SJSA1 (cell line): ENCODE data around the gene GZMB. TPM values are rescaled to one million over a fixed set of nuclear protein-coding genes. Genes with fewer than 3 reads are reported as not detected.
"Not testable (repeated sequence)": the region's sequence is repeated elsewhere in the genome, so short reads cannot be mapped to it uniquely, and the experiment has no call there.

Experiments
- DNase-seq, 2 experiments: peaks; one replicate each; pipeline ENCODE4 v3.0.0-alpha.2; 2015 to 2020; ENCODE audit warnings: low spot score in 2 of 2, low read depth in 1 of 2
- H3K27ac ChIP-seq: fragments of 250-450 bp; sonication (Bioruptor Pico); 2 replicates; pipeline ENCODE4 v1.5.1; 2020; ENCODE audit warnings: mild to moderate bottlenecking, moderate library complexity
- H3K27me3 ChIP-seq: fragments of 250-450 bp; sonication (Bioruptor Pico); replicated peaks from 2 replicates; pipeline ENCODE4 v1.5.1; 2020; ENCODE audit warnings: mild to moderate bottlenecking, moderate library complexity
- H3K36me3 ChIP-seq: fragments of 250-450 bp; sonication (Bioruptor Pico); 2 replicates; pipeline ENCODE4 v1.5.1; 2020; ENCODE audit warnings: mild to moderate bottlenecking
- H3K4me1 ChIP-seq: fragments of 250-450 bp; sonication (Bioruptor Pico); replicated peaks from 2 replicates; pipeline ENCODE4 v1.6.1; 2021; ENCODE audit warnings: mild to moderate bottlenecking
- H3K4me3 ChIP-seq: fragments of 250-450 bp; sonication (Bioruptor Pico); 2 replicates; pipeline ENCODE4 v1.5.1; 2020; ENCODE audit warnings: mild to moderate bottlenecking
- H3K9me3 ChIP-seq: fragments of 250-450 bp; sonication (Bioruptor Pico); replicated peaks from 2 replicates; pipeline ENCODE4 v1.5.1; 2020; ENCODE audit warnings: mild to moderate bottlenecking
- total RNA-seq: library from RNA; depleted of rRNA; stranded (reverse); fragments of >200 nt; shearing (Covaris generic); gene quantifications from 2 replicates; pipeline ENCODE4 v1.2.3, GENCODE V29; 2014; rRNA removed

Gene GZMB
- total RNA-seq, 1 experiment from 2014 or later: 0.26 TPM

DNA sequence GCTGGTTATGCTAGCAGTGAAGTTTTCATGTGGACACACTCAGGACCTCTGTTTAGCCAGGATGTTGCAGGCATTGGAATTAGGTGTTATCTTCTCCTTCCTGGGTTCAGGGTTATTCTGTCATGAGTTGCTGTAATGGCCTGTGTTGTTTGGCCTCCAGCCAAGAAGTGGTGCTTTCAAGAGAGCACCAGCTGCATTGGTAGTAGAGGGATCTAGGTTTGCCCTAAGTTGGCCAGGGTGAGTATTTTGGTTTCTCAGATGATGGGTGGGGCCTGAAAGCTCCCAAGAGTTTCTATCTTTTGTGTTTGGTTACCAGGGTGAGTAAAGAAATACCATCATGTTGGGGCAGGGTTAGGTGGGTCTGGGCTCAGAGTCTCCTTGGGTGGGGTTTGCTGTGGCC lies 21.8 kb downstream of the GZMB start:
- Histone ChIP-seq H3K4me3 (no peak overlapping the region), H3K4me1 (no peaks in the 10 kb centered on the region), H3K27ac (no peak overlapping the region), H3K9me3 (no peaks in the 10 kb centered on the region), H3K36me3 (no peaks in the 10 kb centered on the region), H3K27me3 (no peaks in the 10 kb centered on the region)
- no peak for DNase-seq

- H3K9me3 ChIP-seq: no peaks in the 10 kb centered on the region
- no peak for DNase-seq
- H3K27ac ChIP-seq: no peak within 1 kb of the TSS
- no peaks in the 10 kb centered on the region for H3K27me3 ChIP-seq
- H3K4me1 ChIP-seq: no peaks in the 10 kb centered on the region
- H3K36me3 ChIP-seq: no peaks in the 10 kb centered on the region
- H3K4me3 ChIP-seq: no peak within 1 kb of the TSS
These were observed 24.2 kb downstream of the GZMB start, which contains the start of gene GZMH for GRCh38 chr14:24609655-24610344. TSS of gene GZMH (minus strand) at chr14:24609685. CDS start at chr14:24609613, 72 bp downstream.

GRCh38 chr14:24607635-24608514 lies 26.1 kb downstream of the GZMB start:
- no peak overlapping the region for H3K27ac ChIP-seq
- no peak overlapping the region for H3K4me3 ChIP-seq
- no peak for DNase-seq
- H3K9me3 ChIP-seq: no peaks in the 10 kb centered on the region
- no peaks in the 10 kb centered on the region for H3K27me3 ChIP-seq
- H3K4me1 ChIP-seq: no peaks in the 10 kb centered on the region
- H3K36me3 ChIP-seq: no peaks in the 10 kb centered on the region

GRCh38 chr14:24607081-24607480 lies 26.9 kb downstream of the GZMB start:
- Histone ChIP-seq H3K36me3 (no peaks in the 10 kb centered on the region), H3K4me3 (no peak overlapping the region), H3K4me1 (no peaks in the 10 kb centered on the region), H3K27me3 (no peaks in the 10 kb centered on the region), H3K9me3 (no peaks in the 10 kb centered on the region), H3K27ac (no peak overlapping the region)
- no peak for DNase-seq

DNA sequence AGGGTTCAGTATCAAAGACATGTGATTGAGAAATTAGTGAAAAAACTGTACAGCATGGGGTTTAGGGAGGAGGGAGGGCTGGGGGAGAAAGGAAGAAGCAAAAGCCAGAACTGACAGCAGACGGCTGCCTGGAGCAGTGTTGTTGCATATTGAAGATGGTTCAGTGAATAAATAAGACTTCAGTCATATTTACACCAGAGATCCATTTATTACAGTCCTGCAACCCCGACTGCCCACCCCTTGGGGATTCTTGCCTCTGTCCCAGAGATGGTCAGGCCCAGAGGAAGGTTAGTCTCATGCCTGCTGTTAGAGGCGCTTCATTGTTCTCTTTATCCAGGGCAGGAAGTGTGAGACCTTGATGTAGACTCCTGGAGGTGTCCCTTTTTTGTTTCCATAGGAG lies 27.7 kb downstream of the GZMB start:
- no peaks in the 10 kb centered on the region for H3K9me3 ChIP-seq
- H3K36me3 ChIP-seq: no peaks in the 10 kb centered on the region
- no peak overlapping the region for H3K27ac ChIP-seq
- no peak overlapping the region for H3K4me3 ChIP-seq
- H3K4me1 ChIP-seq: no peaks in the 10 kb centered on the region
- no peak for DNase-seq
- H3K27me3 ChIP-seq: no peaks in the 10 kb centered on the region

- Histone ChIP-seq H3K27me3 (no peaks in the 10 kb centered on the region), H3K4me1 (no peaks in the 10 kb centered on the region), H3K27ac (no peak overlapping the region), H3K36me3 (no peaks in the 10 kb centered on the region), H3K9me3 (no peaks in the 10 kb centered on the region), H3K4me3 (no peak overlapping the region)
- peak in 1 of 2 experiments; percentile 18 for DNase-seq
These were observed 28.4 kb downstream of the GZMB start for GRCh38 chr14:24605435-24606190.

- no peaks in the 10 kb centered on the region for H3K9me3 ChIP-seq
- H3K27ac ChIP-seq: no peak overlapping the region
- H3K27me3 ChIP-seq: no peaks in the 10 kb centered on the region
- no peaks in the 10 kb centered on the region for H3K4me1 ChIP-seq
- H3K4me3 ChIP-seq: no peak overlapping the region
- no peak for DNase-seq
- no peaks in the 10 kb centered on the region for H3K36me3 ChIP-seq
These were observed 36.6 kb downstream of the GZMB start for GRCh38 chr14:24597403-24597802.

DNA sequence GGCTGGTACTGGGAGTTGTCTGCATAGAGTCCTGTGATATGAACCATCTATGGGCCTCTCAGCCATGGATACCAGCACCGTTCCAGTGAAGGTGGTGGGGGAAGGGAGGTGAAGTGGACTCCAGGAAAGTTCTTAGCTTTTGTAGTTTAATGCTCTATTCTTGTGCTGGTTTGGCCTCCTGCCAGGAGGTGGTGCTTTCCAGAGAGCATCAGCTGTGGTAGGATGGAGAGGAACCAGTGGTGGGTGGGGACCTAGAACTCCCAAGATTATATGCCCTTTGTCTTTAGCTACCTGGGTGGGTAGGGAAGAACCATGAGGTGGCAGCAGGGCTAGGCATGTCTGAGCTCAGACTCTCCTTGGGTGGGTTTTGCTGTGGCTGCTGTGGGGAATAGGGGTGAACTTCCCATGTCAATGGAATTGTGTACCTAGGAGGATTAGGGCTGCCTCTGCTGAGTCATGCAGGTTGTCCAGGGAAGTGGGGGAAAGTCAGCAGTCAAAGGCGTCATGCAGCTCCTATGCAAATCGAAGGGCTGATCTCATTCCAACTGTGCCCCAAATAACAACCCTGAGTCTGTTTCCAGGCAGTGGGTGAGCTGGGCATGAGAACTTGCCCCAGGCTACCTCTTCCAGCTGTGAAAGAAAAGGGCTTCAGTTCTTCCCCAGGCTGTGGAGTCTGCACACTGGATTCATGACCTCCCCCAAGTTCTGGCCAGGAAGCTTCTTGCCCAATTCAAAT lies 38.7 kb downstream of the GZMB start:
- no peak overlapping the region for H3K27ac ChIP-seq

GRCh38 chr14:24591004-24591403 lies 43.0 kb downstream of the GZMB start:
- not testable (repeated sequence) for DNase-seq, H3K9me3 ChIP-seq, H3K4me1 ChIP-seq, H3K27me3 ChIP-seq, H3K27ac ChIP-seq, H3K4me3 ChIP-seq, H3K36me3 ChIP-seq

More for the DNA sequence above, 38.7 kb downstream of the GZMB start:
- DNase-seq: no peak
- Histone ChIP-seq H3K9me3 (no peaks in the 10 kb centered on the region), H3K27me3 (no peaks in the 10 kb centered on the region), H3K36me3 (no peaks in the 10 kb centered on the region), H3K4me1 (no peaks in the 10 kb centered on the region), H3K4me3 (no peak overlapping the region)

DNA sequence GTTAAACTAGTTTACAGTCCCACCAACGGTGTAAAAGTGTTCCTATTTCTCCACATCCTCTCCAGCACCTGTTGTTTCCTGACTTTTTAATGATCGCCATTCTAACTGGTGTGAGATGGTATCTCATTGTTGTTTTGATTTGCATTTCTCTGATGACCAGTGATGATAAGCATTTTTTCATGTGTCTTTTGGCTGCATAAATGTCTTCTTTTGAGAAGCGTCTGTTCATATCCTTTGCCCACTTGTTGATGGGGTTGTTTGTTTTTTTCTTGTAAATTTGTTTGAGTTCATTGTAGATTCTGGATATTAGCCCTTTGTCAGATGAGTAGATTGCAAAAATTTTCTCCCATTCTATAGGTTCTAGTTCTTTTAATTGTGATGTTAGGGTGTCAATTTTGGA lies 49.6 kb downstream of the GZMB start:
- not testable (repeated sequence) for H3K9me3 ChIP-seq, H3K4me3 ChIP-seq, H3K27ac ChIP-seq, H3K36me3 ChIP-seq, H3K27me3 ChIP-seq, H3K4me1 ChIP-seq, DNase-seq

Other genes starting within 250 kb of the GZMB start
- gene NYNRIN, start 235.2 kb downstream of the GZMB start, total RNA-seq: 0.87 and 1.2 TPM in 2 replicates
- gene CBLN3, start 204.5 kb downstream of the GZMB start, total RNA-seq: 0.84 and 3.1 TPM in 2 replicates
- 12.5 and 25.1 TPM in 2 replicates for gene KHNYN, start 204.2 kb downstream of the GZMB start, total RNA-seq
- gene SDR39U1, start 191.4 kb downstream of the GZMB start, total RNA-seq: 7.9 and 8.2 TPM in 2 replicates
- gene CMA1, start 125.9 kb downstream of the GZMB start, total RNA-seq: not detected in 2 replicates
- gene CTSG, start 57.9 kb downstream of the GZMB start, total RNA-seq: not detected in 2 replicates
- gene GZMH, start 24.5 kb downstream of the GZMB start, total RNA-seq: not detected in 2 replicates